ENCODE data around the gene VGF. TPM values are rescaled to one million over a fixed set of nuclear protein-coding genes. Genes with fewer than 3 reads are reported as not detected.

VGF gene
- total RNA-seq, 2 experiments from 2014 or later: 1.5 TPM; not detected in 1

DNA sequence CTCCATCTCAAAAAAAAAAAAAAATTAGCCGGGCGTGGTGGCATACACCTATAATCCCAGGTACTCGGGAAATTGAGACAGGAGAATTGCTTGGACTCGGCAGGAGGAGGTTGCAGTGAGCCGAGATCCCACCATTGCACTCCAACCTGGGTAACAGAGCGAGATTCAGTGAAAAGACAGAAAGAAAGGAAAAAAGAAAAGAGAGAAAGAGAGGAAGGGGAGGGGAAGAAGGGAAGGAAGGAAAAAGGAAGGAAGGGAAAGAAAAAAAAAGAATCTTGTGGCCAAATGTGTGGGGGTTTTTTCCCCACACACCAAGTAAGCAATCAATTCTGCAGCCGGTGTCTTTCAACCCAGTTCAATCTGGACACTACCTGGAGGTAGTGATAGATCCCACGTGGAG lies 23.7 kb upstream of the VGF start:
- no TSS peak for BruUV-seq (replicated peaks)
- no peaks in the 10 kb centered on the region for H4K20me1 ChIP-seq (ENCODE audit: insufficient read depth, low read length)
- intact Hi-C loops (cut with micrococcal nuclease; ENCODE audit: unreplicated experiment): no loop called here
- H3K9me3 ChIP-seq (ENCODE audit: low read length): no peaks in the 10 kb centered on the region
- H3K9me2 ChIP-seq (ENCODE audit: insufficient read depth, low read length): no peaks in the 10 kb centered on the region
- no peak overlapping the region for H3K4me2 ChIP-seq (ENCODE audit: low read length)
- ChIA-PET POLR2A (no interaction called here), CTCF (ENCODE audit: unreplicated experiment) (no interaction called here)
- no peak for DNase-seq (ENCODE audit: low spot score)
- TF ChIP-seq, protein P1, sequence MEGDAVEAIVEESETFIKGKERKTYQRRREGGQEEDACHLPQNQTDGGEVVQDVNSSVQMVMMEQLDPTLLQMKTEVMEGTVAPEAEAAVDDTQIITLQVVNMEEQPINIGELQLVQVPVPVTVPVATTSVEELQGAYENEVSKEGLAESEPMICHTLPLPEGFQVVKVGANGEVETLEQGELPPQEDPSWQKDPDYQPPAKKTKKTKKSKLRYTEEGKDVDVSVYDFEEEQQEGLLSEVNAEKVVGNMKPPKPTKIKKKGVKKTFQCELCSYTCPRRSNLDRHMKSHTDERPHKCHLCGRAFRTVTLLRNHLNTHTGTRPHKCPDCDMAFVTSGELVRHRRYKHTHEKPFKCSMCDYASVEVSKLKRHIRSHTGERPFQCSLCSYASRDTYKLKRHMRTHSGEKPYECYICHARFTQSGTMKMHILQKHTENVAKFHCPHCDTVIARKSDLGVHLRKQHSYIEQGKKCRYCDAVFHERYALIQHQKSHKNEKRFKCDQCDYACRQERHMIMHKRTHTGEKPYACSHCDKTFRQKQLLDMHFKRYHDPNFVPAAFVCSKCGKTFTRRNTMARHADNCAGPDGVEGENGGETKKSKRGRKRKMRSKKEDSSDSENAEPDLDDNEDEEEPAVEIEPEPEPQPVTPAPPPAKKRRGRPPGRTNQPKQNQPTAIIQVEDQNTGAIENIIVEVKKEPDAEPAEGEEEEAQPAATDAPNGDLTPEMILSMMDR (conservative IDR thresholded peaks at IDR 0.05; ENCODE audit: low read length): no peak
- no peak for TF ChIP-seq EZH2phosphoT487 (IDR thresholded peaks at IDR 0.05; ENCODE audit: borderline replicate concordance, low read depth, low read length)
- H3K4me3 ChIP-seq (ENCODE audit: low read depth, low read length, poor library complexity, severe bottlenecking): no peak overlapping the region
- H3K36me3 ChIP-seq (ENCODE audit: insufficient read depth, low read length): no peaks in the 10 kb centered on the region
- no peak overlapping the region for H2AFZ ChIP-seq (ENCODE audit: low read length)
- no peaks in the 10 kb centered on the region for H3K79me2 ChIP-seq (ENCODE audit: insufficient read depth, low read depth, low read length)
- H3K27ac ChIP-seq (ENCODE audit: low read depth, low read length, poor library complexity, severe bottlenecking): no peak overlapping the region
- no peaks in the 10 kb centered on the region for H3K4me1 ChIP-seq (ENCODE audit: insufficient read depth, low read length, poor library complexity, severe bottlenecking)

DNA sequence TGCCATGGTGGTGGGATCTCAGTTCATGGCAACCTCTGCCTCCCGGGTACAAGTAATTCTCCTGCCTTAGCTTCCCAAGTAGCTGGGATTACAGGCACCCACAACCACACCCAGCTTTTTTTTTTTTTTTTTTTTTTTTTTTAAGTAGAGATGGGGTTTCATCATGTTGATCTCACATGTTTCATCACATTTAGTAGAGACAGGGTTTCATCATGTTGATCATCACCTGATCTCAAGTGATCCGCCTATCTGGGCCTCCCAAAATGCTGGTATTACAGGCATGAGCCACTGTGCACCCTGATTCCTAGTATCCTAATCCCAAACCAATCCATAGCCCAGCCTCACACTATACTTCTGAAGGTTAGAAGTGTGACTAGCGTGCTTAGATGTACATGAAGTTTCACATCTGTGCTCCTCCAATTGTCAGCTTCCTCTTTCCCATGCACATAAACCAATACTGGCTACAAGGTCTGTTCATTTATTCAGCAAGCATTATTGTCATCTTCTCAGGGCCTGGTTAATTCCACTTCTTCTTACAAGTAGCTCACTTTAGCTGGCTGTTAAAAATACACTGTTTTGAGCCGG lies 21.6 kb upstream of the VGF start:
- Histone ChIP-seq H3K9me2 (ENCODE audit: insufficient read depth, low read length) (no peaks in the 10 kb centered on the region), H2AFZ (ENCODE audit: low read length) (no peak overlapping the region), H3K4me1 (ENCODE audit: insufficient read depth, low read length, poor library complexity, severe bottlenecking) (peaks cover 7% of the 10 kb centered on the region), H3K36me3 (ENCODE audit: insufficient read depth, low read length) (no peaks in the 10 kb centered on the region), H3K79me2 (ENCODE audit: insufficient read depth, low read depth, low read length) (no peaks in the 10 kb centered on the region), H3K27ac (ENCODE audit: low read depth, low read length, poor library complexity, severe bottlenecking) (no peak overlapping the region), H3K4me2 (ENCODE audit: low read length) (no peak overlapping the region), H3K4me3 (ENCODE audit: low read depth, low read length, poor library complexity, severe bottlenecking) (no peak overlapping the region), H3K9me3 (ENCODE audit: low read length) (no peaks in the 10 kb centered on the region), H4K20me1 (ENCODE audit: insufficient read depth, low read length) (no peaks in the 10 kb centered on the region)
- BruUV-seq (replicated peaks): no TSS peak
- DNase-seq (ENCODE audit: low spot score): no peak
- intact Hi-C loops (cut with micrococcal nuclease; ENCODE audit: unreplicated experiment): no loop called here
- CTCF ChIA-PET (ENCODE audit: unreplicated experiment): no interaction called here
- TF ChIP-seq EZH2phosphoT487 (IDR thresholded peaks at IDR 0.05; ENCODE audit: borderline replicate concordance, low read depth, low read length): no peak
- TF ChIP-seq, protein P1 (conservative IDR thresholded peaks at IDR 0.05; ENCODE audit: low read length): no peak
- POLR2A ChIA-PET: interaction anchor here (0.7 kb wide), 1 partner anchor 31 kb away, joined by 4 read pairs; no protein-coding TSS in a partner anchor

DNA sequence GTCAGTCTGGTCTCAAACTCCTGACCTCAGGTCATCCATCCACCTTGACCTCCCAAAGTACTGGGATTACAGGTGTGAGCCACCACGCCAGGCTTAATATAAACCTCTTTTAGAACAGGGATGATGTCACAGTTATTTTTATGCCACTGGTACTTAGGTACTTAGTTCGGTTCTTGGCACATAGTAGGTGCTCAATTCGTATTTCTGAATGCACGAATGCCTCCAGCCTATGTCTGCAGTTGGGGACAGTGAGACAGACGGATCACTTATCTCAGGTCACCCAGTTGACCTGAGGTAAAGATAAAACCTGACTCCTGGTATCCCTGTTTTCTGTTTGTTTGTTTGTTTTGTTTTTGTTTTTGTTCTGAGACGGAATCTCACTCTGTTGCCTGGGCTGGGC lies 20.8 kb upstream of the VGF start:
- DNase-seq (ENCODE audit: low spot score): no peak
- no peak overlapping the region for H3K27ac ChIP-seq (ENCODE audit: low read depth, low read length, poor library complexity, severe bottlenecking)
- H3K4me3 ChIP-seq (ENCODE audit: low read depth, low read length, poor library complexity, severe bottlenecking): no peak overlapping the region
- ChIA-PET POLR2A (no interaction called here), CTCF (ENCODE audit: unreplicated experiment) (no interaction called here)
- TF ChIP-seq EZH2phosphoT487 (IDR thresholded peaks at IDR 0.05; ENCODE audit: borderline replicate concordance, low read depth, low read length): no peak
- TF ChIP-seq, protein P1 (conservative IDR thresholded peaks at IDR 0.05; ENCODE audit: low read length): no peak
- no peaks in the 10 kb centered on the region for H3K9me2 ChIP-seq (ENCODE audit: insufficient read depth, low read length)
- H4K20me1 ChIP-seq (ENCODE audit: insufficient read depth, low read length): no peaks in the 10 kb centered on the region
- peaks cover 8% of the 10 kb centered on the region for H3K4me1 ChIP-seq (ENCODE audit: insufficient read depth, low read length, poor library complexity, severe bottlenecking)
- H3K9me3 ChIP-seq (ENCODE audit: low read length): no peaks in the 10 kb centered on the region
- no TSS peak for BruUV-seq (replicated peaks)
- H2AFZ ChIP-seq (ENCODE audit: low read length): no peak overlapping the region
- intact Hi-C loops (cut with micrococcal nuclease; ENCODE audit: unreplicated experiment): no loop called here
- no peak overlapping the region for H3K4me2 ChIP-seq (ENCODE audit: low read length)
- H3K36me3 ChIP-seq (ENCODE audit: insufficient read depth, low read length): no peaks in the 10 kb centered on the region
- no peaks in the 10 kb centered on the region for H3K79me2 ChIP-seq (ENCODE audit: insufficient read depth, low read depth, low read length)

Measured in OCI-LY7 (cell line).